Lower lobe of right lung (tissue), 2 donors: ENCODE measurements around the gene NAALADL2. TPM values are rescaled to one million over a fixed set of nuclear protein-coding genes. Genes with fewer than 3 reads are reported as not detected.
"Not testable (repeated sequence)": the region's sequence is repeated elsewhere in the genome, so short reads cannot be mapped to it uniquely, and the experiment has no call there.

Experiments used
- ATAC-seq, 2 donors: fragments of 200-7000 bp; cut with Tn5 transposase; one replicate each; pipeline ENCODE4 v1.9.1; 2020 to 2022; ENCODE audit warnings: mild to moderate bottlenecking in 2 of 2, moderate library complexity in 2 of 2
- DNase-seq: peaks from one replicate; pipeline ENCODE4 v3.0.0-alpha.2; 2020
- H3K27ac ChIP-seq: fragments of 200-600 bp; one replicate; pipeline ENCODE4 v1.8.0; 2022
- H3K27me3 ChIP-seq: fragments of 200-600 bp; one replicate; pipeline ENCODE4 v1.8.0; 2022; ENCODE audit warnings: low read depth
- H3K36me3 ChIP-seq: fragments of 200-600 bp; one replicate; pipeline ENCODE4 v1.8.0; 2022; ENCODE audit warnings: mild to moderate bottlenecking
- H3K4me1 ChIP-seq: fragments of 200-600 bp; one replicate; pipeline ENCODE4 v1.8.0; 2022
- H3K4me3 ChIP-seq: fragments of 200-600 bp; one replicate; pipeline ENCODE4 v1.8.0; 2022; ENCODE audit warnings: mild to moderate bottlenecking
- H3K9me3 ChIP-seq: fragments of 200-600 bp; one replicate; pipeline ENCODE4 v1.8.0; 2022
- intact Hi-C: fragments of 100-400 bp; cut with DNase I; formaldehyde crosslinking; loops from one replicate; pipeline ENCODE4 v1.11.0; 2022
- total RNA-seq: library from RNA; stranded (reverse); fragmentation: NEBNext Ultra II Directional; extraction: Animal tissue kit (Norgen Biotek cat#: 25700); gene quantifications from one replicate; pipeline ENCODE4 v1.2.1, GENCODE V29; 2021
- TF ChIP-seq, protein P1 (sequence below): fragments of 200-600 bp; IDR thresholded peaks from one replicate; pipeline ENCODE4 v1.8.0; 2022; ENCODE audit warnings: antibody characterized with exemption, mild to moderate bottlenecking
- donor health status: DM: no; HTN: yes; CAD: no; lungs with severe emphysema.

Gene NAALADL2
- total RNA-seq, 1 donor from 2014 or later, result 9.8 TPM

DNA sequence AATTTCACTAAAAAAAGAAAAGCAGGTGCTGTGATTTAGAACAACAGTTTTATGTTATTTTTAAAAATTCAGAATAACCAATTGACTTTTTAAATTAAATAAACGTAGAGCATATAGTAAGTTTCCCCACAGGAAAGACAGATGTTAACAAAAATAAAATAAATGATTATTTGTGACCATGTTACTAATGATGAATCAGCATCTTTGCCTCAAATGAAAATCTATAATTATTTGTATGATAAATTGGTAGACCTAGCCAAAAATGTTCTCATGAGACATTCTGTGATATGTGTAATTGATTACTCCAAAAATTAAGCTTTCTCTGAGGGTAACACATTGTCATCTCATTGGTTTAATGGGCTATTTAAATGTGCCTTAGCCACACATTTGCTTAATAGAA is 948.0 kb downstream of the NAALADL2 start:
- Histone ChIP-seq H3K4me1 (no peaks in the 10 kb centered on the region), H3K9me3 (no peaks in the 10 kb centered on the region), H3K4me3 (no peak overlapping the region), H3K36me3 (no peaks in the 10 kb centered on the region), H3K27ac (no peak overlapping the region), H3K27me3 (no peaks in the 10 kb centered on the region)
- intact Hi-C loops, result no loop called here
- DNase-seq (no peak), ATAC-seq (no peak)
- TF ChIP-seq, protein P1, sequence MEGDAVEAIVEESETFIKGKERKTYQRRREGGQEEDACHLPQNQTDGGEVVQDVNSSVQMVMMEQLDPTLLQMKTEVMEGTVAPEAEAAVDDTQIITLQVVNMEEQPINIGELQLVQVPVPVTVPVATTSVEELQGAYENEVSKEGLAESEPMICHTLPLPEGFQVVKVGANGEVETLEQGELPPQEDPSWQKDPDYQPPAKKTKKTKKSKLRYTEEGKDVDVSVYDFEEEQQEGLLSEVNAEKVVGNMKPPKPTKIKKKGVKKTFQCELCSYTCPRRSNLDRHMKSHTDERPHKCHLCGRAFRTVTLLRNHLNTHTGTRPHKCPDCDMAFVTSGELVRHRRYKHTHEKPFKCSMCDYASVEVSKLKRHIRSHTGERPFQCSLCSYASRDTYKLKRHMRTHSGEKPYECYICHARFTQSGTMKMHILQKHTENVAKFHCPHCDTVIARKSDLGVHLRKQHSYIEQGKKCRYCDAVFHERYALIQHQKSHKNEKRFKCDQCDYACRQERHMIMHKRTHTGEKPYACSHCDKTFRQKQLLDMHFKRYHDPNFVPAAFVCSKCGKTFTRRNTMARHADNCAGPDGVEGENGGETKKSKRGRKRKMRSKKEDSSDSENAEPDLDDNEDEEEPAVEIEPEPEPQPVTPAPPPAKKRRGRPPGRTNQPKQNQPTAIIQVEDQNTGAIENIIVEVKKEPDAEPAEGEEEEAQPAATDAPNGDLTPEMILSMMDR, result no peak

GRCh38 chr3:175818811-175819464 is 959.8 kb downstream of the NAALADL2 start:
- no peak for DNase-seq
- TF ChIP-seq, protein P1, result no peak

GRCh38 chr3:175822766-175823491 is 963.8 kb downstream of the NAALADL2 start:
- H3K4me3 ChIP-seq, H3K27me3 ChIP-seq, DNase-seq, H3K4me1 ChIP-seq, H3K27ac ChIP-seq, intact Hi-C loops, ATAC-seq, H3K36me3 ChIP-seq: not testable (repeated sequence)
- H3K9me3 ChIP-seq, result peaks cover 12% of the 10 kb centered on the region

More at GRCh38 chr3:175818811-175819464, 959.8 kb downstream of the NAALADL2 start:
- H3K27me3 ChIP-seq, result no peaks in the 10 kb centered on the region
- intact Hi-C loops, result no loop called here
- H3K4me3 ChIP-seq, result no peak overlapping the region
- no peak overlapping the region for H3K27ac ChIP-seq
- H3K36me3 ChIP-seq, result no peaks in the 10 kb centered on the region
- ATAC-seq, result no peak
- no peaks in the 10 kb centered on the region for H3K4me1 ChIP-seq
- H3K9me3 ChIP-seq, result peaks cover 19% of the 10 kb centered on the region

- H3K4me1 ChIP-seq, H3K36me3 ChIP-seq, H3K27me3 ChIP-seq, ATAC-seq, H3K27ac ChIP-seq, H3K4me3 ChIP-seq, intact Hi-C loops, H3K9me3 ChIP-seq, DNase-seq: not testable (repeated sequence)
Observed at GRCh38 chr3:175825016-175825580, 966.0 kb downstream of the NAALADL2 start.

DNA sequence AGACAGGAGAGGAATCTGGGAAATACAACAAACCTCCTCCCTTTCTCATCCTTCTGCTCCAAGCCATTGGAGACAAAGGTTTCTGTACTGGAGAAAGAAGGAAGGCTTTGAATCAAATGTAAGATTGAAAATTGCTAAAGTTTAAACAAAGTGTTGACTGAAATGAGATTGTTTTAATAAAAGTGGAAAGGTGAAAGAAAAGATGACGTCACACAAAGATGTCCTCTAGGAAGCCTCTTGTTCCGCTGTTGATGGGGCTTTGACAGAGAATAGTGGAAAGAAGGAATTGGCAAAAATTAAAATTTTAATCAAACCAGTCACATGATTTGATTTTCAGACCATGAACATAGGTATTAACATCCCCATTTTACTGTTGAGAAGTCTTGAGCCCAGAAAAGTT is 967.6 kb downstream of the NAALADL2 start:
- TF ChIP-seq, protein P1, result no peak
- no peak for DNase-seq
- Histone ChIP-seq H3K4me3 (no peak overlapping the region), H3K36me3 (no peaks in the 10 kb centered on the region), H3K4me1 (no peaks in the 10 kb centered on the region), H3K9me3 (no peaks in the 10 kb centered on the region), H3K27me3 (no peaks in the 10 kb centered on the region), H3K27ac (no peak overlapping the region)
- no peak for ATAC-seq
- intact Hi-C loops, result no loop called here

DNA sequence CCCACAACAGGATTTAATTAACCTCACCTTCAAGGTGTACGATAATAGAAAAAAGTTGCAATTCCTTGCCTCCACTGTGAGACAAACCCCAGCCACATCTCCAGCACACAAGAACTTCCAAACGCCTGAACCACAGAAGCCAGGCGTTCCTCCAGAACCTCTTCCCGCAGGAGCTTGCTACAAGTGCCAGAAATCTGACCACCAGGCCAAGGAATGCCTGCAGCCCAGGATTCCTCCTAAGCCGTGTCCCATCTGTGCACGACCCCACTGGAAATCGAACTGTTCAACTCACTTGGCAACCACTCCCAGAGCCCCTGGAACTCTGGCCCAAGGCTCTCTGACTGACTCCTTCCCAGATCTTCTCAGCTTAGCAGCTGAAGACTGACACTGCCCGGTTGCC is 970.7 kb downstream of the NAALADL2 start:
- intact Hi-C loops, H3K4me3 ChIP-seq, ATAC-seq, H3K27me3 ChIP-seq, H3K36me3 ChIP-seq, DNase-seq, H3K27ac ChIP-seq, H3K9me3 ChIP-seq, H3K4me1 ChIP-seq: not testable (repeated sequence)

DNA sequence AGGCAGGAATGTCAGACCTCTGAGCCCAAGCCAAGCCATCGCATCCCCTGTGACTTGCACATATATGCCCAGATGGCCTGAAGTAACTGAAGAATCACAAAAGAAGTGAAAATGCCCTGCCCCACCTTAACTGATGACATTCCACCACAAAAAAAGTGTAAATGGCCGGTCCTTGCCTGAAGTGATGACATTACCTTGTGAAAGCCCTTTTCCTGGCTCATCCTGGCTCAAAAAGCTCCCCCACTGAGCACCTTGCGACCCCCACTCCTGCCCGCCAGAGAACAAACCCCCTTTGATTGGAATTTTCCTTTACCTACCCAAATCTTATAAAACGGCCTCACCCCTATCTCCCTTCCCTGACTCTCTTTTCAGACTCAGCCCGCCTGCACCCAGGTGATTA is 976.6 kb downstream of the NAALADL2 start:
- H3K4me1 ChIP-seq, H3K4me3 ChIP-seq, H3K9me3 ChIP-seq, intact Hi-C loops, ATAC-seq, H3K27me3 ChIP-seq, H3K36me3 ChIP-seq, DNase-seq, H3K27ac ChIP-seq: not testable (repeated sequence)
